K562 (cell line): ENCODE data around the gene BPTF. TPM values are rescaled to one million over a fixed set of nuclear protein-coding genes. Genes with fewer than 3 reads are reported as not detected.

Source experiments
- BCOR ChIP-seq: fragments of 450-650 bp; IDR thresholded peaks from 2 replicates; pipeline ENCODE4 v1.6.1; 2016
- CHD1 ChIP-seq: fragments of 200-600 bp; sonication (generic); IDR thresholded peaks from one replicate; pipeline ENCODE4 v1.6.1; 2012; ENCODE audit warnings: mild to moderate bottlenecking, moderate library complexity, low read length, inconsistent platforms
- CXXC5 ChIP-seq: fragments of 250-450 bp; sonication (Bioruptor Pico); IDR thresholded peaks from 2 replicates; pipeline ENCODE4 v1.8.0; 2022; ENCODE audit warnings: inconsistent platforms, mild to moderate bottlenecking, moderate library complexity
- ELF2 ChIP-seq: fragments of 250-450 bp; sonication (Bioruptor Pico); IDR thresholded peaks from 2 replicates; pipeline ENCODE4 v1.5.0; 2021; ENCODE audit warnings: mild to moderate bottlenecking
- KLF1 ChIP-seq: fragments of 450-650 bp; IDR thresholded peaks from 2 replicates; pipeline ENCODE4 v1.6.1; 2016; ENCODE audit warnings: missing genetic modification characterization, missing compliant biosample characterization
- L3MBTL2 ChIP-seq: fragments of 450-650 bp; IDR thresholded peaks from 2 replicates; pipeline ENCODE4 v1.6.1; 2016; ENCODE audit warnings: mild to moderate bottlenecking, moderate library complexity
- MIER1 ChIP-seq: fragments of 450-650 bp; IDR thresholded peaks from 2 replicates; pipeline ENCODE4 v1.6.1; 2016; ENCODE audit warnings: antibody characterized with exemption, mild to moderate bottlenecking, low read depth
- MTA1 ChIP-seq: fragments of 450-650 bp; IDR thresholded peaks from 2 replicates; pipeline ENCODE4 v1.6.1; 2017; ENCODE audit warnings: borderline replicate concordance
- MYC ChIP-seq, 2 experiments: fragments of 250-450 bp in 1 of 2; sonication (Bioruptor Pico) in 1 of 2; IDR thresholded peaks; 2 replicates each; pipeline versions ENCODE4 v1.5.1 to v1.6.1; 2012 to 2021; ENCODE audit warnings: low read depth in 2 of 2, borderline replicate concordance in 1 of 2, improper control_type of control experiment in 1 of 2, low read length in 1 of 2, mild to moderate bottlenecking in 1 of 2, moderate library complexity in 1 of 2
- PPARD ChIP-seq: fragments of 250-450 bp; sonication (Bioruptor Pico); IDR thresholded peaks from 2 replicates; pipeline ENCODE4 v1.8.0; 2022; ENCODE audit warnings: inconsistent platforms, mild to moderate bottlenecking, moderate library complexity
- RBM22 ChIP-seq: fragments of 200-400 bp; formaldehyde crosslinking; IDR thresholded peaks from 2 replicates; pipeline ENCODE4 v1.6.1; 2018; ENCODE audit warnings: low read length, low read depth; ENCODE audit not compliant: poor library complexity, severe bottlenecking
- YY1 ChIP-seq, 3 experiments: IDR thresholded peaks; 2 replicates each; pipeline ENCODE4 v1.6.1; 2011; ENCODE audit warnings: low read length in 2 of 3, mild to moderate bottlenecking in 2 of 3, moderate library complexity in 2 of 3, borderline replicate concordance in 1 of 3, control low read depth in 1 of 3, low read depth in 1 of 3; ENCODE audit not compliant: insufficient read depth in 3 of 3, insufficient replicate concordance in 2 of 3, control insufficient read depth in 1 of 3, insufficient read length in 1 of 3; ENCODE audit errors: extremely low read depth in 1 of 3
- ZC3H4 ChIP-seq: sonication (generic); formaldehyde crosslinking; IDR thresholded peaks from 2 replicates; pipeline ENCODE4 v1.9.0; 2021; ENCODE audit warnings: missing genetic modification reagents, borderline replicate concordance
- ZNF146 ChIP-seq: IDR thresholded peaks from one replicate; pipeline ENCODE4 v1.6.1; 2018; ENCODE audit warnings: missing compliant biosample characterization; ENCODE audit not compliant: unreplicated experiment
- ZNF41 ChIP-seq: fragments of 250-450 bp; sonication (Bioruptor Pico); conservative IDR thresholded peaks from 2 replicates; pipeline ENCODE4 v1.4.0; 2020; ENCODE audit warnings: mild to moderate bottlenecking
- ZNF589 ChIP-seq: fragments of 200-800 bp; sonication (Bioruptor generic); IDR thresholded peaks from 2 replicates; pipeline ENCODE4 v1.6.1; 2016; ENCODE audit warnings: low read depth, missing genetic modification characterization, missing compliant biosample characterization
- polyA plus RNA-seq, 8 experiments: library from polyadenylated mRNA; depleted of rRNA in 4 of 8; stranded (reverse) in 5 of 8; unstranded in 3 of 8; fragments of >200 nt; fragmentation: Nextera tagmentation in 2 of 8; fragmentation: Illumina TruSeq in 1 of 8; extraction: Ambion mirVana in 2 of 8; extraction: Trizol in 1 of 8; gene quantifications; 2 replicates each; pipeline versions ENCODE4 v1.2.1 to v1.2.3, GENCODE V29; 2011 to 2014; ENCODE audit warnings: inconsistent platforms in 1 of 8, missing spikeins in 1 of 8
- total RNA-seq, 7 experiments: library from RNA; depleted of rRNA in 6 of 7; stranded (reverse); fragments of >200 nt in 6 of 7; fragmentation: Illumina TruSeq in 2 of 7; extraction: Trizol in 2 of 7; gene quantifications; 2 replicates each; pipeline versions ENCODE4 v1.2.1 to v1.2.3, GENCODE V29; 2011 to 2021; ENCODE audit warnings: low replicate concordance in 1 of 7
- TF ChIP-seq, protein P1 (sequence below): sonication (generic); formaldehyde crosslinking; IDR thresholded peaks from 2 replicates; pipeline ENCODE4 v1.8.1; 2023; ENCODE audit warnings: missing genetic modification reagents, mild to moderate bottlenecking, borderline replicate concordance
- TF ChIP-seq, protein P2 (sequence below), 2 experiments: fragments of 450-650 bp; IDR thresholded peaks; 2 replicates each; pipeline ENCODE4 v1.6.1; 2016
- TF ChIP-seq, protein P3 (sequence below): sonication (generic); formaldehyde crosslinking; IDR thresholded peaks from 2 replicates; pipeline ENCODE4 v1.4.0; 2020; ENCODE audit warnings: mild to moderate bottlenecking, missing genetic modification reagents

Gene BPTF
- total and polyA plus RNA-seq, 9 of the 15 experiments (the other 6 are each of a cell fraction or from before 2014, with no cell fraction given), result 12.5 to 52.1 (median 26.9) TPM

DNA sequence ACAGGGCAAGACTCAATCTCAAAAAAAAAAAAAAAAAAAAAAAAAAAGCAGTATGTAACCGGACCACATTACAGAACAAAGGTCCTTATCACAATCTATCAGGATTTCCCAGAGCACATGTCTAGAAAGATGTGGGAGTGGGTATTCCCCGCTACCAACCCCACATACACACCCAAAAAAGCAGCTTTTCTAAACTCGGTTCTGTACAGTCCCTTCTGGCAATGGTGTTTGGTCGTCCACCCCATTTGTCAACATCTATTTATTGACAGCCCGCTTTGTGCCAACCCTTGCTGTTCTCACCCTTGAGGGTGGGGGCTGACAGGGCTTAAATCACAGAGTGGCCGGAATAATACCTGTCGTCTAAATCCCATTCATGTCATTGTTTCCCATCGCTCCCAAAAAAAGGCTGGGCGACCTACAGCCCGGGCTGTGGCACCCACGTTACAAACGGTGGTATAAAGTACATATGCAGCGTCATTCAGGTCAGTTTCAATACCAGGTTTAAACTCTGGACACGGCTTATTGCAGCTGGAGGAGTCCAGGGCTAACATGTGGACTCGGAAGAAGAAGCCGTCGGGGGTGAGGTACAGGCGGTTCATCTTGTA is 167.3 kb downstream of the BPTF start (continued):
- TF ChIP-seq KLF1 (tag) (no peak), ELF2 (CRISPR knock-in tag) (no peak), CHD1 (no peak), YY1 (IDR thresholded peaks at IDR 0.05; ENCODE audit: borderline replicate concordance in 1 of 3, control insufficient read depth in 1 of 3, extremely low read depth in 1 of 3, insufficient read depth in 3 of 3, insufficient read length in 1 of 3, insufficient replicate concordance in 2 of 3, low read depth in 1 of 3, low read length in 2 of 3) (no peak), BCOR (no peak), ZC3H4 (CRISPR knock-in tag) (no peak), ZNF589 (CRISPR knock-in tag) (peak; percentile 18; the same call in 1 of the 2 replicates), MYC (IDR thresholded peaks at IDR 0.05; ENCODE audit: low read depth, low read length) (peak; percentile 40; the same call in 1 of the 2 replicates), MYC (CRISPR knock-in tag; IDR thresholded peaks at IDR 0.05; ENCODE audit: borderline replicate concordance, low read depth) (no peak), CXXC5 (CRISPR knock-in tag) (no peak), ZNF41 (CRISPR knock-in tag) (no peak), MTA1 (no peak), RBM22 (no peak), PPARD (no peak), MIER1 (0 out of 2 replicates have a peak, but pooled peaks have one; percentile 20), ZNF146 (no peak), L3MBTL2 (peak; percentile 48; the same call in 1 of the 2 replicates)
- TF ChIP-seq, protein P1, sequence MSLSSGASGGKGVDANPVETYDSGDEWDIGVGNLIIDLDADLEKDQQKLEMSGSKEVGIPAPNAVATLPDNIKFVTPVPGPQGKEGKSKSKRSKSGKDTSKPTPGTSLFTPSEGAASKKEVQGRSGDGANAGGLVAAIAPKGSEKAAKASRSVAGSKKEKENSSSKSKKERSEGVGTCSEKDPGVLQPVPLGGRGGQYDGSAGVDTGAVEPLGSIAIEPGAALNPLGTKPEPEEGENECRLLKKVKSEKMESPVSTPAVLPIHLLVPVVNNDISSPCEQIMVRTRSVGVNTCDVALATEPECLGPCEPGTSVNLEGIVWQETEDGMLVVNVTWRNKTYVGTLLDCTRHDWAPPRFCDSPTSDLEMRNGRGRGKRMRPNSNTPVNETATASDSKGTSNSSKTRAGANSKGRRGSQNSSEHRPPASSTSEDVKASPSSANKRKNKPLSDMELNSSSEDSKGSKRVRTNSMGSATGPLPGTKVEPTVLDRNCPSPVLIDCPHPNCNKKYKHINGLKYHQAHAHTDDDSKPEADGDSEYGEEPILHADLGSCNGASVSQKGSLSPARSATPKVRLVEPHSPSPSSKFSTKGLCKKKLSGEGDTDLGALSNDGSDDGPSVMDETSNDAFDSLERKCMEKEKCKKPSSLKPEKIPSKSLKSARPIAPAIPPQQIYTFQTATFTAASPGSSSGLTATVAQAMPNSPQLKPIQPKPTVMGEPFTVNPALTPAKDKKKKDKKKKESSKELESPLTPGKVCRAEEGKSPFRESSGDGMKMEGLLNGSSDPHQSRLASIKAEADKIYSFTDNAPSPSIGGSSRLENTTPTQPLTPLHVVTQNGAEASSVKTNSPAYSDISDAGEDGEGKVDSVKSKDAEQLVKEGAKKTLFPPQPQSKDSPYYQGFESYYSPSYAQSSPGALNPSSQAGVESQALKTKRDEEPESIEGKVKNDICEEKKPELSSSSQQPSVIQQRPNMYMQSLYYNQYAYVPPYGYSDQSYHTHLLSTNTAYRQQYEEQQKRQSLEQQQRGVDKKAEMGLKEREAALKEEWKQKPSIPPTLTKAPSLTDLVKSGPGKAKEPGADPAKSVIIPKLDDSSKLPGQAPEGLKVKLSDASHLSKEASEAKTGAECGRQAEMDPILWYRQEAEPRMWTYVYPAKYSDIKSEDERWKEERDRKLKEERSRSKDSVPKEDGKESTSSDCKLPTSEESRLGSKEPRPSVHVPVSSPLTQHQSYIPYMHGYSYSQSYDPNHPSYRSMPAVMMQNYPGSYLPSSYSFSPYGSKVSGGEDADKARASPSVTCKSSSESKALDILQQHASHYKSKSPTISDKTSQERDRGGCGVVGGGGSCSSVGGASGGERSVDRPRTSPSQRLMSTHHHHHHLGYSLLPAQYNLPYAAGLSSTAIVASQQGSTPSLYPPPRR (CRISPR knock-in tag), result no peak
- TF ChIP-seq, protein P2, sequence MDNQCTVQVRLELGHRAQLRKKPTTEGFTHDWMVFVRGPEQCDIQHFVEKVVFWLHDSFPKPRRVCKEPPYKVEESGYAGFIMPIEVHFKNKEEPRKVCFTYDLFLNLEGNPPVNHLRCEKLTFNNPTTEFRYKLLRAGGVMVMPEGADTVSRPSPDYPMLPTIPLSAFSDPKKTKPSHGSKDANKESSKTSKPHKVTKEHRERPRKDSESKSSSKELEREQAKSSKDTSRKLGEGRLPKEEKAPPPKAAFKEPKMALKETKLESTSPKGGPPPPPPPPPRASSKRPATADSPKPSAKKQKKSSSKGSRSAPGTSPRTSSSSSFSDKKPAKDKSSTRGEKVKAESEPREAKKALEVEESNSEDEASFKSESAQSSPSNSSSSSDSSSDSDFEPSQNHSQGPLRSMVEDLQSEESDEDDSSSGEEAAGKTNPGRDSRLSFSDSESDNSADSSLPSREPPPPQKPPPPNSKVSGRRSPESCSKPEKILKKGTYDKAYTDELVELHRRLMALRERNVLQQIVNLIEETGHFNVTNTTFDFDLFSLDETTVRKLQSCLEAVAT (IDR thresholded peaks at IDR 0.05), result no peak
- TF ChIP-seq, protein P3, sequence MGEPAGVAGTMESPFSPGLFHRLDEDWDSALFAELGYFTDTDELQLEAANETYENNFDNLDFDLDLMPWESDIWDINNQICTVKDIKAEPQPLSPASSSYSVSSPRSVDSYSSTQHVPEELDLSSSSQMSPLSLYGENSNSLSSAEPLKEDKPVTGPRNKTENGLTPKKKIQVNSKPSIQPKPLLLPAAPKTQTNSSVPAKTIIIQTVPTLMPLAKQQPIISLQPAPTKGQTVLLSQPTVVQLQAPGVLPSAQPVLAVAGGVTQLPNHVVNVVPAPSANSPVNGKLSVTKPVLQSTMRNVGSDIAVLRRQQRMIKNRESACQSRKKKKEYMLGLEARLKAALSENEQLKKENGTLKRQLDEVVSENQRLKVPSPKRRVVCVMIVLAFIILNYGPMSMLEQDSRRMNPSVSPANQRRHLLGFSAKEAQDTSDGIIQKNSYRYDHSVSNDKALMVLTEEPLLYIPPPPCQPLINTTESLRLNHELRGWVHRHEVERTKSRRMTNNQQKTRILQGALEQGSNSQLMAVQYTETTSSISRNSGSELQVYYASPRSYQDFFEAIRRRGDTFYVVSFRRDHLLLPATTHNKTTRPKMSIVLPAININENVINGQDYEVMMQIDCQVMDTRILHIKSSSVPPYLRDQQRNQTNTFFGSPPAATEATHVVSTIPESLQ, result 0 out of 2 replicates have a peak, but pooled peaks have one; percentile 51
